ENCODE results near the gene EIF3I.

- TF ChIP-seq POLR2A (IDR thresholded peaks at IDR 0.05; ENCODE audit: control extremely low read depth in 1 of 2, low read depth in 2 of 2, low read length in 2 of 2) (no peak), CTCF (IDR thresholded peaks at IDR 0.05; ENCODE audit: control extremely low read depth in 1 of 3, insufficient read depth in 1 of 3, low read depth in 1 of 3, low read length in 3 of 3) (no peak), POLR2AphosphoS5 (IDR thresholded peaks at IDR 0.05; ENCODE audit: low read depth, low read length) (no peak), TEAD4 (IDR thresholded peaks at IDR 0.05; ENCODE audit: low read depth, low read length) (no peak), MAX (IDR thresholded peaks at IDR 0.05) (no peak), EZH2 (IDR thresholded peaks at IDR 0.05; ENCODE audit: low read depth, low read length, severe bottlenecking) (no peak), CEBPB (IDR thresholded peaks at IDR 0.05; ENCODE audit: low read depth, low read length) (no peak), KDM5A (IDR thresholded peaks at IDR 0.05; ENCODE audit: low read length) (no peak), SIN3A (conservative IDR thresholded peaks at IDR 0.05 in 1 of 2, IDR thresholded peaks at IDR 0.05 in 1 of 2; ENCODE audit: low read depth in 1 of 2, low read length in 2 of 2) (no peak), HDAC2 (IDR thresholded peaks at IDR 0.05; ENCODE audit: borderline replicate concordance in 1 of 2, low read depth in 2 of 2, low read length in 2 of 2) (no peak), ATF3 (IDR thresholded peaks at IDR 0.05; ENCODE audit: insufficient read depth, low read depth, low read length) (no peak), PHF8 (conservative IDR thresholded peaks at IDR 0.05; ENCODE audit: low read depth, low read length) (no peak), NANOG (IDR thresholded peaks at IDR 0.05; ENCODE audit: insufficient read depth, low read depth, low read length, poor library complexity, severe bottlenecking) (no peak), EP300 (IDR thresholded peaks at IDR 0.05; ENCODE audit: borderline replicate concordance in 1 of 2, low read depth in 2 of 2, low read length in 2 of 2) (no peak)
Observed at GRCh38 chr1:32186491-32186890, 35.7 kb upstream of the EIF3I start.
